Measurements from ENCODE around the gene GPR3. TPM values are rescaled to one million over a fixed set of nuclear protein-coding genes. Genes with fewer than 3 reads are reported as not detected.
A peak's percentile ranks its signal among the peaks of the same experiment; 100 is the strongest.
"Not testable (repeated sequence)": the region's sequence is repeated elsewhere in the genome, so short reads cannot be mapped to it uniquely, and the experiment has no call there.

Gene GPR3
- total RNA-seq, 2 experiments from 2014 or later, result 0.64 to 0.74 TPM

- Mint-ChIP-seq H3K27me3 (ENCODE audit: low read depth) (no peaks in the 10 kb centered on the region), H3K9me3 (no peaks in the 10 kb centered on the region), H3K27ac (peak overlapping the region; percentile 2), H3K4me3 (no peak overlapping the region), H3K36me3 (ENCODE audit: low read depth) (peaks cover 16% of the 10 kb centered on the region), H3K4me1 (ENCODE audit: low read depth) (peaks cover 78% of the 10 kb centered on the region)
- no peak for DNase-seq
- CTCF ChIA-PET, result interaction anchor here (0.8 to 1.4 kb wide), 6 partner anchors 11 to 179 kb away, joined by 3 read pairs; no protein-coding TSS in a partner anchor
- intact Hi-C loops (cut with micrococcal nuclease), result loop anchor here (5.0 kb wide), 1 partner anchor 55 kb away; no protein-coding TSS in a partner anchor
Measured at GRCh38 chr1:27427329-27427728, 34.9 kb downstream of the GPR3 start.

GRCh38 chr1:27427816-27428315 lies 35.4 kb downstream of the GPR3 start:
- H3K4me1 Mint-ChIP-seq (ENCODE audit: low read depth), result peaks cover 74% of the 10 kb centered on the region
- peaks cover 16% of the 10 kb centered on the region for H3K36me3 Mint-ChIP-seq (ENCODE audit: low read depth)
- H3K27ac Mint-ChIP-seq, result peak overlapping the region; percentile 87
- DNase-seq, result no peak
- H3K9me3 Mint-ChIP-seq, result no peaks in the 10 kb centered on the region
- intact Hi-C loops (cut with micrococcal nuclease), result loop anchor here (5.0 kb wide), 1 partner anchor 54 kb away; no protein-coding TSS in a partner anchor
- H3K27me3 Mint-ChIP-seq (ENCODE audit: low read depth), result no peaks in the 10 kb centered on the region
- H3K4me3 Mint-ChIP-seq, result peak overlapping the region; percentile 74
- CTCF ChIA-PET, result interaction anchor here (0.8 to 1.7 kb wide), 7 partner anchors 12 to 179 kb away, joined by 3 to 6 read pairs (median 3); no protein-coding TSS in a partner anchor

GRCh38 chr1:27428316-27429028 lies 36.0 kb downstream of the GPR3 start:
- H3K4me1 Mint-ChIP-seq (ENCODE audit: low read depth), result peaks cover 78% of the 10 kb centered on the region
- no peaks in the 10 kb centered on the region for H3K9me3 Mint-ChIP-seq
- peaks cover 16% of the 10 kb centered on the region for H3K36me3 Mint-ChIP-seq (ENCODE audit: low read depth)
- peak; percentile 48 for DNase-seq
- H3K4me3 Mint-ChIP-seq, result peak overlapping the region; percentile 74
- H3K27me3 Mint-ChIP-seq (ENCODE audit: low read depth), result no peaks in the 10 kb centered on the region
- CTCF ChIA-PET, result interaction anchor here (0.9 to 2.1 kb wide), 7 partner anchors 12 to 178 kb away, joined by 3 to 6 read pairs (median 4); no protein-coding TSS in a partner anchor
- H3K27ac Mint-ChIP-seq, result peak overlapping the region; percentile 87
- intact Hi-C loops (cut with micrococcal nuclease), result loop anchor here (5.0 kb wide), 1 partner anchor 54 kb away; no protein-coding TSS in a partner anchor

GRCh38 chr1:27429029-27429425 lies 36.6 kb downstream of the GPR3 start:
- H3K9me3 Mint-ChIP-seq, result no peaks in the 10 kb centered on the region
- peak overlapping the region; percentile 87 for H3K27ac Mint-ChIP-seq
- intact Hi-C loops (cut with micrococcal nuclease), result loop anchor here (5.0 kb wide), 1 partner anchor 53 kb away; no protein-coding TSS in a partner anchor
- CTCF ChIA-PET, result interaction anchor here (1.1 to 2.1 kb wide), 7 partner anchors 13 to 139 kb away, joined by 3 to 6 read pairs (median 5); no protein-coding TSS in a partner anchor
- peaks cover 16% of the 10 kb centered on the region for H3K36me3 Mint-ChIP-seq (ENCODE audit: low read depth)
- peak overlapping the region; percentile 74 for H3K4me3 Mint-ChIP-seq
- no peak for DNase-seq
- H3K27me3 Mint-ChIP-seq (ENCODE audit: low read depth), result no peaks in the 10 kb centered on the region
- H3K4me1 Mint-ChIP-seq (ENCODE audit: low read depth), result peaks cover 78% of the 10 kb centered on the region

- Mint-ChIP-seq H3K27me3 (ENCODE audit: low read depth) (no peaks in the 10 kb centered on the region), H3K36me3 (ENCODE audit: low read depth) (peaks cover 11% of the 10 kb centered on the region), H3K27ac (peak overlapping the region; percentile 76), H3K9me3 (no peaks in the 10 kb centered on the region), H3K4me1 (ENCODE audit: low read depth) (peaks cover 84% of the 10 kb centered on the region), H3K4me3 (peak overlapping the region; percentile 12)
- CTCF ChIA-PET, result interaction anchor here (1.0 to 1.8 kb wide), 5 partner anchors 8 to 344 kb away, joined by 3 to 7 read pairs (median 5); no protein-coding TSS in a partner anchor
- intact Hi-C loops (cut with micrococcal nuclease), result loop anchor here (1.0 to 2.0 kb wide), 2 partner anchors 14 to 92 kb away; no protein-coding TSS in a partner anchor
- peak; percentile 41 for DNase-seq
Measured at GRCh38 chr1:27430903-27431600, 38.6 kb downstream of the GPR3 start.

- no peak for DNase-seq
- H3K9me3 Mint-ChIP-seq, result no peaks in the 10 kb centered on the region
- H3K36me3 Mint-ChIP-seq (ENCODE audit: low read depth), result peaks cover 9% of the 10 kb centered on the region
- peak overlapping the region; percentile 76 for H3K27ac Mint-ChIP-seq
- CTCF ChIA-PET, result interaction anchor here (1.0 to 1.7 kb wide), 4 partner anchors 8 to 343 kb away, joined by 3 to 7 read pairs (median 4); no protein-coding TSS in a partner anchor
- H3K4me1 Mint-ChIP-seq (ENCODE audit: low read depth), result peaks cover 87% of the 10 kb centered on the region
- no peaks in the 10 kb centered on the region for H3K27me3 Mint-ChIP-seq (ENCODE audit: low read depth)
- H3K4me3 Mint-ChIP-seq, result no peak overlapping the region
- intact Hi-C loops (cut with micrococcal nuclease), result loop anchor here (1.0 to 2.0 kb wide), 2 partner anchors 14 to 91 kb away; no protein-coding TSS in a partner anchor
Measured at GRCh38 chr1:27431601-27431940, 39.1 kb downstream of the GPR3 start.

GRCh38 chr1:27432725-27433124 lies 40.3 kb downstream of the GPR3 start:
- intact Hi-C loops (cut with micrococcal nuclease); H3K27me3 Mint-ChIP-seq (ENCODE audit: low read depth); H3K4me3 Mint-ChIP-seq; H3K9me3 Mint-ChIP-seq; DNase-seq; H3K27ac Mint-ChIP-seq; H3K36me3 Mint-ChIP-seq (ENCODE audit: low read depth); CTCF ChIA-PET: not testable (repeated sequence)
- H3K4me1 Mint-ChIP-seq (ENCODE audit: low read depth), result peaks cover 89% of the 10 kb centered on the region

GRCh38 chr1:27433706-27434105 lies 41.3 kb downstream of the GPR3 start:
- CTCF ChIA-PET, result interaction anchor here (0.9 kb wide), 1 partner anchor 10 kb away, joined by 4 read pairs; no protein-coding TSS in a partner anchor
- intact Hi-C loops (cut with micrococcal nuclease), result no loop called here

GRCh38 chr1:27435566-27436203 lies 43.3 kb downstream of the GPR3 start:
- CTCF ChIA-PET, result interaction anchor here (0.8 to 1.5 kb wide), 7 partner anchors 18 to 227 kb away, joined by 3 to 7 read pairs (median 3); no protein-coding TSS in a partner anchor
- no peak overlapping the region for H3K4me3 Mint-ChIP-seq
- H3K9me3 Mint-ChIP-seq, result no peaks in the 10 kb centered on the region
- no peaks in the 10 kb centered on the region for H3K27me3 Mint-ChIP-seq (ENCODE audit: low read depth)
- peak overlapping the region; percentile 71 for H3K27ac Mint-ChIP-seq
- peaks cover 81% of the 10 kb centered on the region for H3K4me1 Mint-ChIP-seq (ENCODE audit: low read depth)
- no peak for DNase-seq
- intact Hi-C loops (cut with micrococcal nuclease), result loop anchor here (1.0 kb wide), 1 partner anchor 10 kb away; no protein-coding TSS in a partner anchor
- H3K36me3 Mint-ChIP-seq (ENCODE audit: low read depth), result peaks cover 6% of the 10 kb centered on the region

More at GRCh38 chr1:27433706-27434105, 41.3 kb downstream of the GPR3 start:
- H3K4me3 Mint-ChIP-seq, result no peak overlapping the region
- no peaks in the 10 kb centered on the region for H3K27me3 Mint-ChIP-seq (ENCODE audit: low read depth)
- H3K27ac Mint-ChIP-seq, result no peak overlapping the region
- peaks cover 89% of the 10 kb centered on the region for H3K4me1 Mint-ChIP-seq (ENCODE audit: low read depth)
- H3K9me3 Mint-ChIP-seq, result no peaks in the 10 kb centered on the region
- DNase-seq, result no peak
- peaks cover 2% of the 10 kb centered on the region for H3K36me3 Mint-ChIP-seq (ENCODE audit: low read depth)

GRCh38 chr1:27436204-27437159 lies 44.1 kb downstream of the GPR3 start:
- intact Hi-C loops (cut with micrococcal nuclease), result loop anchor here (1.0 kb wide), 1 partner anchor 9 kb away; no protein-coding TSS in a partner anchor
- Mint-ChIP-seq H3K4me3 (no peak overlapping the region), H3K4me1 (ENCODE audit: low read depth) (peaks cover 74% of the 10 kb centered on the region)

More at GRCh38 chr1:27436204-27437159, 44.1 kb downstream of the GPR3 start:
- H3K27me3 Mint-ChIP-seq (ENCODE audit: low read depth), result no peaks in the 10 kb centered on the region
- peaks cover 6% of the 10 kb centered on the region for H3K36me3 Mint-ChIP-seq (ENCODE audit: low read depth)
- peak overlapping the region; percentile 71 for H3K27ac Mint-ChIP-seq
- CTCF ChIA-PET, result interaction anchor here (0.9 to 1.5 kb wide), 5 partner anchors 12 to 226 kb away, joined by 3 to 4 read pairs (median 3); no protein-coding TSS in a partner anchor
- no peaks in the 10 kb centered on the region for H3K9me3 Mint-ChIP-seq
- DNase-seq, result no peak
